Natural killer cell (primary cell): ENCODE results near the gene DHX58. TPM values are rescaled to one million over a fixed set of nuclear protein-coding genes. Genes with fewer than 3 reads are reported as not detected.

Source experiments
- ATAC-seq, 3 donors: fragments of 150-1000 bp in 2 of 3; fragments of 200-7000 bp in 1 of 3; cut with Tn5 transposase; 1 replicate in 1 of 3; 2 replicates in 2 of 3; pipeline ENCODE4 v1.10.0; 2021; ENCODE audit warnings: mild to moderate bottlenecking in 2 of 3, moderate library complexity in 2 of 3
- DNase-seq, 2 donors: peaks; one replicate each; pipeline versions ENCODE4 v3.0.0 to v3.0.0-alpha.2; 2013 to 2021; ENCODE audit warnings: mixed read lengths in 1 of 2
- H3K27ac ChIP-seq: one replicate; pipeline ENCODE4 v1.5.1; 2013; ENCODE audit warnings: mild to moderate bottlenecking, low read length
- H3K27me3 ChIP-seq: one replicate; pipeline ENCODE4 v1.6.1; 2013; ENCODE audit warnings: low read length; ENCODE audit not compliant: control insufficient read depth, insufficient read depth
- H3K36me3 ChIP-seq: one replicate; pipeline ENCODE4 v1.6.1; 2013; ENCODE audit warnings: low read length; ENCODE audit not compliant: control insufficient read depth, insufficient read depth
- H3K4me1 ChIP-seq: one replicate; pipeline ENCODE4 v1.6.1; 2013; ENCODE audit warnings: low read length; ENCODE audit not compliant: control insufficient read depth, insufficient read depth
- H3K4me3 ChIP-seq: one replicate; pipeline ENCODE4 v1.5.1; 2013; ENCODE audit warnings: low read length
- H3K9me3 ChIP-seq: one replicate; pipeline ENCODE4 v1.6.1; 2013; ENCODE audit warnings: low read length; ENCODE audit not compliant: control insufficient read depth, insufficient read depth
- H3K27ac Mint-ChIP-seq, 2 donors: one replicate each; pipeline ENCODE4 v1.8.0; 2022; ENCODE audit warnings: mild to moderate bottlenecking in 2 of 2, mixed read lengths in 2 of 2, moderate library complexity in 1 of 2
- H3K27me3 Mint-ChIP-seq, 2 donors: one replicate each; pipeline ENCODE4 v1.8.0; 2022; ENCODE audit warnings: low read depth in 2 of 2, mixed read lengths in 2 of 2
- H3K36me3 Mint-ChIP-seq: one replicate; pipeline ENCODE4 v1.8.0; 2022; ENCODE audit warnings: mixed read lengths
- H3K4me1 Mint-ChIP-seq, 2 donors: one replicate each; pipeline ENCODE4 v1.8.0; 2022; ENCODE audit warnings: mixed read lengths in 2 of 2
- H3K4me3 Mint-ChIP-seq: one replicate; pipeline ENCODE4 v1.8.0; 2022; ENCODE audit warnings: mild to moderate bottlenecking, moderate library complexity, mixed read lengths
- H3K9me3 Mint-ChIP-seq, 2 donors: one replicate each; pipeline ENCODE4 v1.8.0; 2022; ENCODE audit warnings: mixed read lengths in 2 of 2
- CTCF ChIP-seq: fragments of 200-600 bp; IDR thresholded peaks from one replicate; pipeline ENCODE4 v1.8.0; 2022; ENCODE audit warnings: antibody characterized with exemption
- WGBS: methylation state at CpG from one replicate; pipeline ENCODE4 v1.1.7; 2013; ENCODE audit warnings: missing lambda C conversion rate; ENCODE audit not compliant: insufficient coverage; 5-methylcytosine and 5-hydroxymethylcytosine counted together
- intact Hi-C: fragments of 100-400 bp; cut with micrococcal nuclease; formaldehyde crosslinking; loops from one replicate; pipeline ENCODE4 v1.14.2; 2022
- total RNA-seq, 4 donors: library from RNA; stranded (reverse); fragments of 120-200 nt in 1 of 4; gene quantifications; one replicate each; pipeline versions ENCODE4 v1.2.3 to v1.2.4, GENCODE V29; 2013 to 2022

Gene DHX58
- total RNA-seq, 3 donors from 2014 or later (not counting 1 experiment from before 2014, with no cell fraction given), result 22.0 to 29.0 (median 24.5) TPM

DNA sequence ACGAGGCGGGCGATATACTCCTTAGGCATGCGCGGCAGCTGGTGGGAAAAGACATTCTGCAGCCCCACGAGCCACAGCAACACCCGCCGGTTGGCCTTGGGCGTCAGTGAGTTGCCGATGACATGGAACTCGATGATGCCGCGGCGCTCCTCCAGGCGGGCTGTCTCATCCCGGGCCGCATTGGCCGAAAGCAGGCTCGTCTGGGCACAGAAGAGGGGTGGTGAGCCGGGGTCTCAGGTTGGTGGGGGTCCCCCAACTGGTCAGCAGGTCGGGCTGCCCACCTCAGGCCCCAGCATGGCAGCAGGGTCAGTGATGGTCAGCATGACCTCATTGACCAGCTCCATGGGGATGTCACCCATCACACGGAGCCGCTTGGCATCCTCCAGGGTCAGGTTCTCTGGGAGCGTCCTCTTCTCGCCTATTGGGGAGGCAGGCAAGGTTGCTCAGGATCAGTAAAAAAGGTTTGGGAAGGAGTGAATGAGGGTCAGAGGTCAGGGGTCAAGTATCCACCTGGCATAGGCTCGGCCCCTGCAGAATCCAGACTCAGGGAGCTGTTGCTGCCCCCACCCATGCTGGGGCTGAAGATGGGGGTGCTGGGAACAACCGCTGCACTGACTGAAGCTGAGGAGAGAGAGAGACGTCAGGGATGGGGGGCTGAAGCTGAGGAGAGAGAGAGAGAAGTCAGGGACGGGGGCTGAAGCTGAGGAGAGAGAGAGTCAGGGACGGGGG is 5.0 kb upstream of the DHX58 start:
- H3K27ac Mint-ChIP-seq, result peak overlapping the region in 1 of 2 donors; percentile 80
- no peaks in the 10 kb centered on the region for H3K9me3 Mint-ChIP-seq
- no peak for TF ChIP-seq CTCF
- 94% methylated on average over 30 of the region's 30 CpGs for WGBS
- no peaks in the 10 kb centered on the region for H3K36me3 Mint-ChIP-seq
- H3K27me3 Mint-ChIP-seq, result no peaks in the 10 kb centered on the region
- Histone ChIP-seq H3K4me1 (peaks cover 36% of the 10 kb centered on the region), H3K27me3 (no peaks in the 10 kb centered on the region), H3K9me3 (no peaks in the 10 kb centered on the region), H3K27ac (no peak overlapping the region), H3K36me3 (peaks cover 3% of the 10 kb centered on the region), H3K4me3 (no peak overlapping the region)
- DNase-seq (no peak), ATAC-seq (no peak)
- intact Hi-C loops, result loop anchor here (5.0 kb wide), 1 partner anchor 380 kb away; no protein-coding TSS in a partner anchor
- H3K4me3 Mint-ChIP-seq, result no peak overlapping the region
- peaks cover 5 to 28% of the 10 kb centered on the region in 2 donors for H3K4me1 Mint-ChIP-seq

DNA sequence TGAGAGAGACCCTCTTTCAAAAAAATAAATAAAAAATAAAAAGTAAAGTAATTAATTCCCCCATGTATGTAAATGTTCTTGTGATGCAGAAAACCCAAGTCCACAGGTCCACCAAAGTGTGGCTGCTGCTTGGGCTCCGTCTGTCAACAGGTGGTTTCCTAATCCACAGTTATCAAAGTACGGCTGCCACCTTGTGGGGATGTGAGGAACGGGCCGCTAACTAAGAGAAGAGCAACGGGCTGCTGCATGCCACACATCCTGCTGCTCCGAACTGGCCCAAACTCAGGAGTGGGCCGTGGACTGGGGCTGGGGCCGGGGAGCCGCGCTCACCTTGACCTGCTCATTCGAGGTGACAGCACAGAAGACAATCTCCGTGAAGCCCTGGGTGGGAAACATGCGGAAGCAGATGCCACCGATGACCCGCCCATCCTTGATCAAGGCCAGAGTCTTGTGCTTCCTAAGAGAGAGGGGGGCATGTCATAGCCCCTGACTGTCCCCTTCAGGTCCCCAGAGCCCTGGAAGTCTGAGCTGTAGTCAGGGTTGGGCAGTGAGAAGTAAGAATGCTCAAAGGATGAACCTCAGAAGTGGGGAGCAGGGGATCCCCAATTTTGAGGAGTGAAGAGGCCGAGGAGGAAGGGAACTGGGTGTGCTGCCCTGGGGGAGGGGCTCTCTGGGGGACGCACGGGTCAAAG is 4.3 kb upstream of the DHX58 start:
- peaks cover 9 to 35% of the 10 kb centered on the region in 2 donors for H3K4me1 Mint-ChIP-seq
- TF ChIP-seq CTCF, result peak; percentile 78
- H3K27ac Mint-ChIP-seq, result peak overlapping the region in 1 of 2 donors; percentile 80
- WGBS, result 46% methylated on average over 18 of the region's 18 CpGs
- ATAC-seq (peak; percentile 56 to 70 (median 60)), DNase-seq (peak; percentile 79 to 92)
- no peaks in the 10 kb centered on the region for H3K36me3 Mint-ChIP-seq
- H3K9me3 ChIP-seq, result no peaks in the 10 kb centered on the region
- H3K4me1 ChIP-seq, result peaks cover 40% of the 10 kb centered on the region
- no peak overlapping the region for H3K4me3 ChIP-seq
- H3K4me3 Mint-ChIP-seq, result peak overlapping the region; percentile 25
- intact Hi-C loops, result loop anchor here (1.0 to 5.0 kb wide), 4 partner anchors 50 to 380 kb away; no protein-coding TSS in a partner anchor
- H3K9me3 Mint-ChIP-seq, result no peaks in the 10 kb centered on the region
- H3K27me3 Mint-ChIP-seq, result no peaks in the 10 kb centered on the region
- H3K27me3 ChIP-seq, result no peaks in the 10 kb centered on the region
- H3K36me3 ChIP-seq, result peaks cover 3% of the 10 kb centered on the region
- H3K27ac ChIP-seq, result peak overlapping the region; percentile 39

- Histone ChIP-seq H3K36me3 (peaks cover 11% of the 10 kb centered on the region), H3K27me3 (no peaks in the 10 kb centered on the region), H3K4me3 (no peak overlapping the region), H3K9me3 (no peaks in the 10 kb centered on the region), H3K4me1 (peaks cover 40% of the 10 kb centered on the region), H3K27ac (no peak overlapping the region)
- peak overlapping the region in 1 of 2 donors; percentile 82 for H3K27ac Mint-ChIP-seq
- TF ChIP-seq CTCF, result no peak
- peaks cover 5 to 29% of the 10 kb centered on the region in 2 donors for H3K4me1 Mint-ChIP-seq
- peak overlapping the region; percentile 17 for H3K4me3 Mint-ChIP-seq
- DNase-seq (no peak), ATAC-seq (no peak)
- H3K36me3 Mint-ChIP-seq, result no peaks in the 10 kb centered on the region
- 95% methylated on average over 6 of the region's 9 CpGs for WGBS
- intact Hi-C loops, result no loop called here
- no peaks in the 10 kb centered on the region for H3K9me3 Mint-ChIP-seq
- no peaks in the 10 kb centered on the region for H3K27me3 Mint-ChIP-seq
These were observed 1.6 kb upstream of the DHX58 start for GRCh38 chr17:42114118-42114517.
